Ovary (tissue), 3 donors: ENCODE measurements around the gene CSRP1.

Experiments
- CTCF ChIP-seq, 3 donors: fragments of 450-650 bp in 2 of 3; fragments of 200-600 bp in 1 of 3; IDR thresholded peaks; one replicate each; pipeline versions ENCODE4 v1.5.1 to v1.8.0; 2016 to 2022; ENCODE audit warnings: antibody characterized with exemption in 3 of 3, mild to moderate bottlenecking in 1 of 3
- EP300 ChIP-seq: sonication (generic); formaldehyde crosslinking; IDR thresholded peaks from one replicate; pipeline ENCODE4 v1.6.1; 2017; ENCODE audit warnings: antibody characterized with exemption
- POLR2A ChIP-seq: fragments of 450-650 bp; IDR thresholded peaks from one replicate; pipeline ENCODE4 v1.6.1; 2017; ENCODE audit warnings: antibody characterized with exemption, mild to moderate bottlenecking, moderate library complexity
- donor health status: DM: no; HTN: no; CAD: no.

- no peak for TF ChIP-seq CTCF (IDR thresholded peaks at IDR 0.05)
- TF ChIP-seq EP300 = no peak
- no peak for TF ChIP-seq POLR2A
Measured at GRCh38 chr1:201552941-201553351, 46.0 kb upstream of the CSRP1 start.
